ENCODE data around the gene CCDC9B. TPM values are rescaled to one million over a fixed set of nuclear protein-coding genes. Genes with fewer than 3 reads are reported as not detected.

Gene CCDC9B
- total RNA-seq (2022; extraction: Qiagen RNA extraction; ENCODE audit: low read depth), result 14.7 to 20.5 TPM (median 17.0 TPM) in 5 replicates

DNA sequence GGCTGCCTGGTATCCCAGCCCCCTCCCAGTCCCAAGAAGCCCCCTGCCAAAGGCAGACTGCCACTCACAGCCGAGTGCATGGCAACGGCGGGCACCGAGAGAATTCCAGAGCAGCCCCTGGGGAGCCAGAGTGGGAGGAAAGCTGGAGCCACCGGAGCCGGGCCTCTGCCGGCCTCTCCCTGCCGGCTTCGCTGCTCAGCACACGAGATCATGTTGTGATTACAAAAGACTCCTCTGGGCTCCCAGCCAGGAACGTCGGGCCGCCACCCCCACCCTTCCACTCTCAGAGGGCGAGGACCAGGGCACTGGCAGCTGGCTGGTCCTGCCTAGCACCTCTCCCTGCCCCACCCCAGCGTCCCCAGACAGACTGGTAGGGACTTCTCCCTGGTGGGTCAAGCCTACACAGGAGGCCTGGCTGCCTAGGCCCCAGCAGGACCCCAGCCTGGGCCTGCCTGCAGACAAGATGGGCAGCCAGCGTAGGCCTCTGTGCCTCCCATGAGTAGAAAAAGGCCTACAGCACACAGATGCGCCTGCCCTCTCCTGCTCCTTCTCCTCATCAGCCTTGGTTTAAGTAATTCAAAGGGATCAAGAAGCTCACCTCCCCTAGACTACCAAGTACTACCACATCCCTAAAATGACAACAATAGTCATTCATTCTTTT, at the start of gene CCDC9B:
TSS of gene CCDC9B (minus strand) at position 200 of the 661 bp plus-strand sequence. CDS start at position 80, 120 bp downstream.

DNA sequence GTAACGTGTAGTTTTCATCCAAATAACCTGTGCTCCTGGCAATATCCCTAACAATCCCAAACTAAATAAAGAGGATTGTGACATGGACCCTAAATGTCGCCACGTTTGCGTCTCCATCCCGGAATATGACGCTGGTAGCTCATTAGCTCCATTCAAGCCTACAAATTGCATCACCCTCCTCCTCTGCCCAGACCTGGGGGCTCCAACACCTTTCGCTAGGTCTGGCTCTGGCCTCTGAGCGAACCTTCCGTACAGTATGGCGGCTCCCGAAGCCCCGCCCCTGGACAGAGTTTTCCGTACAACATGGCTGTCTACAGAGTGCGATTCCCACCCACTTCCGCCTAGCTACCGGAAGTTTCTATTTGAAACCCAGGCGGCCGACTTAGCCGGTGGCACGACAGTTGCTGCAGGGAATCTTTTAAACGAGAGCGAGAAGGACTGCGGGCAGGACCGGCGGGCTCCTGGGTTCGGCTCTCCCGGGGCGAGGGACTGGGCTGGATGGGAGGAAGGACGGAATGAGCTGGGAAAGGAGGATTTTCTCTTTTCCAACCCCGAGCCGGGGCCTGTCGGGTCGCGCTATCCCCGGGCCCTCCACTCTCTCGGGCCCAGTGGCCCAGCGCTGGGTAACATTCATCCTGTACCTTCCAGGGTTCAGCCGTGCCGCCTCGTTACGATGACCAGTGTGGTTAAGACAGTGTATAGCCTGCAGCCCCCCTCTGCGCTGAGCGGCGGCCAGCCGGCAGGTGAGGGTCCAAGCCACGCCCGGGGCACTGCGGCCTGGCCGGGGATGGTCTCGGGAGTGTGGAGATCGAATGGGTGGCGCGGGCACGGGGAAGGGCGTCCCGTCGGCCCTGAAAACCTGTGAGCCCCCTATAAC, 42.1 kb upstream of the CCDC9B start, which contains the start of gene KNSTRN:
TSS of gene KNSTRN (plus strand) at position 142 of the 877 bp plus-strand sequence. CDS start at position 257, 115 bp downstream.

DNA sequence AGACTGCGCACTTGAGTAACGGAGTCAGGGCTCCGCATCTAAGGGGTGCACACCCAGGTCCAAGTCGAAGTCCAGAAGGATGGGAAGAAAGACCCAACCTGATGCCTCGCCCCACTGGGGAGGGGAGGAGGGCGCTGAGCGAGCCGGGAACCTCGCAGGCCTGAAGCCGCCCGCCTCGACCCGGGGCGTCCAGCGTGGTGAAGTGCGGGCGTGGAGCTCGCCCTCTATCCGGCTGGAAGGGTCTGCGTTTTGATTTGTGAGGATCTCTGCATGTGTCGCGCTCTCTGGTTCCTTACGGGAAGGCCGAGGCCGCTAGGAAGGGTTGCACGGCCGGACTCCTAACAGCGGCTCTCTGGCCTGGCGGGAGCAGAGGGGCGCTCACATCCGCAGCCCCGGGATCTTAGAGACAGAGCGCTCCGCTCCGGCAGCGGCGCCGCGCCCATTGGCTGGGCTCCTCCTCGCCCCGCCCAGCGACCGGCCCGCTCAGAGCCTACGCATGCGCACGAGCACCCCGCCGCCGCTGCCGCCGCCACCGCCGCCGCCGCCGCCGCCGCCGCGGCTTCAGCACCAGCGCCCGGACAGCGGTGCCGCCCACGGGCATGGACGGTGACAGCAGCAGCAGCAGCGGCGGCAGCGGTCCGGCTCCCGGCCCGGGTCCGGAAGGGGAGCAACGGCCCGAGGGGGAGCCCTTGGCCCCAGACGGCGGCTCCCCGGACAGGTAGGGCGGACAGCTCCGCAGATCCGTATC, 17.2 kb upstream of the CCDC9B start, which contains the start of gene DISP2:
TSS of gene DISP2 (plus strand) at position 497 of the 748 bp plus-strand sequence. CDS start at position 600, 103 bp downstream.

GRCh38 chr15:40323239-40323952, 17.3 kb downstream of the CCDC9B start, which contains the start of gene INAFM2:
Gene INAFM2, plus strand, starts transcription at chr15:40323692. Its CDS starts 364 bp downstream, at chr15:40324056.

DNA sequence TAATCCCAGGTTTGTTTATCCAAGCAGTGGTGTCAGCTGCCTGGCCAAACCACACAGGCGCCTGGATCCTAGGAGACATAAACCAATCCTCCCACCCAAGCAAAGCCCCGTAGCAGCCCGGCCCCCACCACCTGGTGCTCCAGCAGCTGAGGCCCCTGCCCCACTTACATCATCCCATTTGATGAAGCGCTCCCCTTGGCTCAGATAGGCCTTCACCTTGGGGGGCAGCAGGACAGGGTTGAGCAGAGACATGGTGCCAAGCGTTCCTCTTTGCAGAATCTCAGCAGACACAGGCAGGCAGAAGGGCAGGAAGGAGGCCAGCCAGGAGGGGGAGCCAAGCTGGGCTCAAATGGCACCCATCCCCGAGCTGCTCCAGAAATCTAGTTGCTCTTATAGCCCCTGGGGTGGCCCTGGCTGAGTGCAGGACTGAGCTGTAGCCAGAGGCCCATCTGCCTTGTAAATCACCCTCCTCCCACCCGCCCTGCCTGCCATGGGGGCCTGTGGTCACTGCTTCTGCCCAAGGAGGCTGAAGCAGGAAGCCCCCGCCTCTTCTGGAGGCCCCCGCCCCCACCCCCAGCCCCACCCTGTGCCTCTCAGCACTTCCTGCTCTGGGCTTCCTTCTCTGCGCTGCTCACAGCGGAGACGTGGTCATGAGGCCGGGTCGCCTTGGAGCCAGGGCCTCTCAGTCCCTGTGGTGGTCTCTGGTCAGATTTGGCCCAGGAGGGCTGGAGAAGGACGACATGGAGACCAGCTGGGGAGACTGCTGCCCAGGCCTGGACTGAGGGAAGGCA, 33.1 kb downstream of the CCDC9B start, which contains the start of gene PLCB2:
TSS of gene PLCB2 (minus strand) at position 515 of the 791 bp plus-strand sequence. CDS start at position 252, 263 bp downstream.

GRCh38 chr15:40282869-40283614, 57.7 kb downstream of the CCDC9B start, which contains the start of gene ANKRD63:
Gene ANKRD63, minus strand, starts transcription at chr15:40283064. Its CDS starts 478 bp downstream, at chr15:40282586.

Other genes with a start within 250 kb of the CCDC9B start
- 1.6 to 3.0 TPM (median 1.8 TPM) in 5 replicates for gene BMF, start 232.1 kb downstream of the CCDC9B start, total RNA-seq (2022; extraction: Qiagen RNA extraction; ENCODE audit: low read depth)
- gene BUB1B, start 179.9 kb downstream of the CCDC9B start, total RNA-seq (2022; extraction: Qiagen RNA extraction; ENCODE audit: low read depth), result 28.2 to 33.9 TPM (median 30.0 TPM) in 5 replicates
- 0.19 to 0.47 TPM (median 0.30 TPM) in 4 of 5 replicates, not detected in the other for gene PAK6, start 101.9 kb downstream of the CCDC9B start, total RNA-seq (2022; extraction: Qiagen RNA extraction; ENCODE audit: low read depth)
- 0.19 to 0.42 TPM (median 0.32 TPM) in 4 of 5 replicates, not detected in the other for gene ANKRD63, start 57.9 kb downstream of the CCDC9B start, total RNA-seq (2022; extraction: Qiagen RNA extraction; ENCODE audit: low read depth)
- 0.27 to 1.3 TPM (median 0.48 TPM) in 5 replicates for gene PLCB2, start 33.0 kb downstream of the CCDC9B start, total RNA-seq (2022; extraction: Qiagen RNA extraction; ENCODE audit: low read depth)
- 5.2 to 6.4 TPM (median 6.1 TPM) in 5 replicates for gene INAFM2, start 17.2 kb downstream of the CCDC9B start, total RNA-seq (2022; extraction: Qiagen RNA extraction; ENCODE audit: low read depth)
- not detected in 5 replicates for gene PHGR1, start 10.1 kb upstream of the CCDC9B start, total RNA-seq (2022; extraction: Qiagen RNA extraction; ENCODE audit: low read depth)
- gene DISP2, start 17.3 kb upstream of the CCDC9B start, total RNA-seq (2022; extraction: Qiagen RNA extraction; ENCODE audit: low read depth), result 0.64 to 1.7 TPM (median 1.4 TPM) in 5 replicates
- 40.0 to 50.7 TPM (median 45.3 TPM) in 5 replicates for gene KNSTRN, start 41.8 kb upstream of the CCDC9B start, total RNA-seq (2022; extraction: Qiagen RNA extraction; ENCODE audit: low read depth)
- gene IVD, start 64.9 kb upstream of the CCDC9B start, total RNA-seq (2022; extraction: Qiagen RNA extraction; ENCODE audit: low read depth), result 12.6 to 14.4 TPM (median 13.2 TPM) in 5 replicates
- 10.5 to 12.7 TPM (median 11.5 TPM) in 5 replicates for gene BAHD1, start 100.0 kb upstream of the CCDC9B start, total RNA-seq (2022; extraction: Qiagen RNA extraction; ENCODE audit: low read depth)
- 15.1 to 21.7 TPM (median 19.6 TPM) in 5 replicates for gene CHST14, start 130.0 kb upstream of the CCDC9B start, total RNA-seq (2022; extraction: Qiagen RNA extraction; ENCODE audit: low read depth)
- 16.4 to 30.1 TPM (median 17.1 TPM) in 5 replicates for gene CCDC32, start 224.1 kb upstream of the CCDC9B start, total RNA-seq (2022; extraction: Qiagen RNA extraction; ENCODE audit: low read depth)
- gene RPUSD2, start 228.4 kb upstream of the CCDC9B start, total RNA-seq (2022; extraction: Qiagen RNA extraction; ENCODE audit: low read depth), result 14.3 to 16.8 TPM (median 15.6 TPM) in 5 replicates

Measured in A549 treated with CpdA at 1 μM for 4 hours (cell line).